ENCODE data around the gene ANKRD50. TPM values are rescaled to one million over a fixed set of nuclear protein-coding genes. Genes with fewer than 3 reads are reported as not detected.

ANKRD50 gene
- total and polyA plus RNA-seq, 2 of the 13 experiments (the other 11 are each of a cell fraction or from before 2014, with no cell fraction given): 2.4 to 4.4 TPM

DNA sequence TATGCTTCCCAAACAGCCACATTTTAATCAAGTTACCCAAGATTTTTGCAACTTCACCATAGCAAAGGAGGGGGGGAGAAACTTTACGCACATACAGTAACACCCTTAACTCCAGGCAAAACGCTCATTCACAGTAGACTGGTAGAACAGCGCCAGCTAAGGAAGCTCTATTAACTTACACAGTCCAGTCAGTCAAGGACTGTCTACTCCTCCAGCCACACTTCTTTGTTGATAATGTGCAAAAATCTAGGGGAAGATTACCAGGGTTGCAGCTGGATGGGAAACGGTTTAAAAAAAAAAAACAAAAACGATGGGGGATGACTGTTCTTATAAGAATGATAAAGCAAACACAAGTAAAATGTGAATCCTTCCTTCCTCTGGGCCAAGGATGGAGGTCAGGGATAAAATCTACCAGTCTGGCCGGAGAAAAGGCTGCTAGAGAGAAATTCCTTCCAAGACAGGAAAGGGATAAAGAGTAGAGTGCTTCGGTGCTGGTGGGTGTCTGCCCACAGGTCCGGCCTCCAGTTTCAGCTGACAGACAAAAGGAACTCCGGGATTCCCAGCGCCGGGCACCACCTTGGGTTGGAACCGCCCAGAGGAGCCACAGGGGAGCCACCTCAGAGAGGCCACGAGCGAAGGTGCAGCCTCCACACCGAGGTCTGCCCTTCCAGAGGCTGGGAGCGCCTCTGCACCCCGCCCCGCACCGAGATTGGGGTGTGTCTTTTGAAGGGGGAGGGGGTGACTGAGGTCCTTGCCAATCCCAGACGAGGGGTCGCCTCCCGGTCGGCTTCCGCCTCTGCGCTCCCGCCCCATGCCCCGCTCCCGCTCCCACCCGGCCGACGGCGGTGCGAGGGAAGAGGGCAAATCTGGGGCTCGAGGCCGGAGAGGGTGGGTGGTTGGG lies 811 bp downstream of the ANKRD50 start (continued):
- TF ChIP-seq, protein P1, sequence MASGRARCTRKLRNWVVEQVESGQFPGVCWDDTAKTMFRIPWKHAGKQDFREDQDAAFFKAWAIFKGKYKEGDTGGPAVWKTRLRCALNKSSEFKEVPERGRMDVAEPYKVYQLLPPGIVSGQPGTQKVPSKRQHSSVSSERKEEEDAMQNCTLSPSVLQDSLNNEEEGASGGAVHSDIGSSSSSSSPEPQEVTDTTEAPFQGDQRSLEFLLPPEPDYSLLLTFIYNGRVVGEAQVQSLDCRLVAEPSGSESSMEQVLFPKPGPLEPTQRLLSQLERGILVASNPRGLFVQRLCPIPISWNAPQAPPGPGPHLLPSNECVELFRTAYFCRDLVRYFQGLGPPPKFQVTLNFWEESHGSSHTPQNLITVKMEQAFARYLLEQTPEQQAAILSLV (CRISPR knock-in tag; IDR thresholded peaks at IDR 0.05; ENCODE audit: borderline replicate concordance): no peak
- 0 out of 2 replicates have a peak, but pooled peaks have one; percentile 19 for TF ChIP-seq ELF1 (CRISPR knock-in tag; IDR thresholded peaks at IDR 0.05)
- TF ChIP-seq, protein P2, sequence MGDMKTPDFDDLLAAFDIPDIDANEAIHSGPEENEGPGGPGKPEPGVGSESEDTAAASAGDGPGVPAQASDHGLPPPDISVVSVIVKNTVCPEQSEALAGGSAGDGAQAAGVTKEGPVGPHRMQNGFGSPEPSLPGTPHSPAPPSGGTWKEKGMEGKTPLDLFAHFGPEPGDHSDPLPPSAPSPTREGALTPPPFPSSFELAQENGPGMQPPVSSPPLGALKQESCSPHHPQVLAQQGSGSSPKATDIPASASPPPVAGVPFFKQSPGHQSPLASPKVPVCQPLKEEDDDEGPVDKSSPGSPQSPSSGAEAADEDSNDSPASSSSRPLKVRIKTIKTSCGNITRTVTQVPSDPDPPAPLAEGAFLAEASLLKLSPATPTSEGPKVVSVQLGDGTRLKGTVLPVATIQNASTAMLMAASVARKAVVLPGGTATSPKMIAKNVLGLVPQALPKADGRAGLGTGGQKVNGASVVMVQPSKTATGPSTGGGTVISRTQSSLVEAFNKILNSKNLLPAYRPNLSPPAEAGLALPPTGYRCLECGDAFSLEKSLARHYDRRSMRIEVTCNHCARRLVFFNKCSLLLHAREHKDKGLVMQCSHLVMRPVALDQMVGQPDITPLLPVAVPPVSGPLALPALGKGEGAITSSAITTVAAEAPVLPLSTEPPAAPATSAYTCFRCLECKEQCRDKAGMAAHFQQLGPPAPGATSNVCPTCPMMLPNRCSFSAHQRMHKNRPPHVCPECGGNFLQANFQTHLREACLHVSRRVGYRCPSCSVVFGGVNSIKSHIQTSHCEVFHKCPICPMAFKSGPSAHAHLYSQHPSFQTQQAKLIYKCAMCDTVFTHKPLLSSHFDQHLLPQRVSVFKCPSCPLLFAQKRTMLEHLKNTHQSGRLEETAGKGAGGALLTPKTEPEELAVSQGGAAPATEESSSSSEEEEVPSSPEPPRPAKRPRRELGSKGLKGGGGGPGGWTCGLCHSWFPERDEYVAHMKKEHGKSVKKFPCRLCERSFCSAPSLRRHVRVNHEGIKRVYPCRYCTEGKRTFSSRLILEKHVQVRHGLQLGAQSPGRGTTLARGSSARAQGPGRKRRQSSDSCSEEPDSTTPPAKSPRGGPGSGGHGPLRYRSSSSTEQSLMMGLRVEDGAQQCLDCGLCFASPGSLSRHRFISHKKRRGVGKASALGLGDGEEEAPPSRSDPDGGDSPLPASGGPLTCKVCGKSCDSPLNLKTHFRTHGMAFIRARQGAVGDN (CRISPR knock-in tag; IDR thresholded peaks at IDR 0.05): peak; percentile 75
- no peak for TF ChIP-seq ARNT2 (CRISPR knock-in tag; IDR thresholded peaks at IDR 0.05; ENCODE audit: low read depth)
- TF ChIP-seq ZFP62 (CRISPR knock-in tag; IDR thresholded peaks at IDR 0.05): no peak
- TF ChIP-seq LCORL (IDR thresholded peaks at IDR 0.05): no peak
- no peak for TF ChIP-seq LCORL (CRISPR knock-in tag; IDR thresholded peaks at IDR 0.05)
- no peak for TF ChIP-seq HIVEP1 (CRISPR knock-in tag; IDR thresholded peaks at IDR 0.05)
- TF ChIP-seq, protein P3, sequence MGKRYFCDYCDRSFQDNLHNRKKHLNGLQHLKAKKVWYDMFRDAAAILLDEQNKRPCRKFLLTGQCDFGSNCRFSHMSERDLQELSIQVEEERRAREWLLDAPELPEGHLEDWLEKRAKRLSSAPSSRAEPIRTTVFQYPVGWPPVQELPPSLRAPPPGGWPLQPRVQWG (CRISPR knock-in tag; IDR thresholded peaks at IDR 0.05; ENCODE audit: borderline replicate concordance, low read depth): no peak
- TF ChIP-seq, protein P4, sequence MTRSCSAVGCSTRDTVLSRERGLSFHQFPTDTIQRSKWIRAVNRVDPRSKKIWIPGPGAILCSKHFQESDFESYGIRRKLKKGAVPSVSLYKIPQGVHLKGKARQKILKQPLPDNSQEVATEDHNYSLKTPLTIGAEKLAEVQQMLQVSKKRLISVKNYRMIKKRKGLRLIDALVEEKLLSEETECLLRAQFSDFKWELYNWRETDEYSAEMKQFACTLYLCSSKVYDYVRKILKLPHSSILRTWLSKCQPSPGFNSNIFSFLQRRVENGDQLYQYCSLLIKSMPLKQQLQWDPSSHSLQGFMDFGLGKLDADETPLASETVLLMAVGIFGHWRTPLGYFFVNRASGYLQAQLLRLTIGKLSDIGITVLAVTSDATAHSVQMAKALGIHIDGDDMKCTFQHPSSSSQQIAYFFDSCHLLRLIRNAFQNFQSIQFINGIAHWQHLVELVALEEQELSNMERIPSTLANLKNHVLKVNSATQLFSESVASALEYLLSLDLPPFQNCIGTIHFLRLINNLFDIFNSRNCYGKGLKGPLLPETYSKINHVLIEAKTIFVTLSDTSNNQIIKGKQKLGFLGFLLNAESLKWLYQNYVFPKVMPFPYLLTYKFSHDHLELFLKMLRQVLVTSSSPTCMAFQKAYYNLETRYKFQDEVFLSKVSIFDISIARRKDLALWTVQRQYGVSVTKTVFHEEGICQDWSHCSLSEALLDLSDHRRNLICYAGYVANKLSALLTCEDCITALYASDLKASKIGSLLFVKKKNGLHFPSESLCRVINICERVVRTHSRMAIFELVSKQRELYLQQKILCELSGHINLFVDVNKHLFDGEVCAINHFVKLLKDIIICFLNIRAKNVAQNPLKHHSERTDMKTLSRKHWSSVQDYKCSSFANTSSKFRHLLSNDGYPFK (CRISPR knock-in tag; IDR thresholded peaks at IDR 0.05; ENCODE audit: borderline replicate concordance): no peak
- no peak for TF ChIP-seq YY1 (IDR thresholded peaks at IDR 0.05; ENCODE audit: insufficient read depth, insufficient replicate concordance, low read depth, low read length)
- TF ChIP-seq DNMT1 (CRISPR knock-in tag; IDR thresholded peaks at IDR 0.05): no peak
- no peak for TF ChIP-seq ARNT (IDR thresholded peaks at IDR 0.05)
- TF ChIP-seq, protein P5, sequence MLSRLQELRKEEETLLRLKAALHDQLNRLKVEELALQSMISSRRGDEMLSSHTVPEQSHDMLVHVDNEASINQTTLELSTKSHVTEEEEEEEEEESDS (CRISPR knock-in tag; IDR thresholded peaks at IDR 0.05; ENCODE audit: borderline replicate concordance): no peak
- TF ChIP-seq TBX2 (CRISPR knock-in tag; IDR thresholded peaks at IDR 0.05; ENCODE audit: borderline replicate concordance): no peak; the same call in 1 of the 2 replicates
- TF ChIP-seq, protein P6, sequence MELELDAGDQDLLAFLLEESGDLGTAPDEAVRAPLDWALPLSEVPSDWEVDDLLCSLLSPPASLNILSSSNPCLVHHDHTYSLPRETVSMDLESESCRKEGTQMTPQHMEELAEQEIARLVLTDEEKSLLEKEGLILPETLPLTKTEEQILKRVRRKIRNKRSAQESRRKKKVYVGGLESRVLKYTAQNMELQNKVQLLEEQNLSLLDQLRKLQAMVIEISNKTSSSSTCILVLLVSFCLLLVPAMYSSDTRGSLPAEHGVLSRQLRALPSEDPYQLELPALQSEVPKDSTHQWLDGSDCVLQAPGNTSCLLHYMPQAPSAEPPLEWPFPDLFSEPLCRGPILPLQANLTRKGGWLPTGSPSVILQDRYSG (CRISPR knock-in tag; IDR thresholded peaks at IDR 0.05): no peak
- 0 out of 2 replicates have a peak, but pooled peaks have one; percentile 36 for TF ChIP-seq CBFB (CRISPR knock-in tag; IDR thresholded peaks at IDR 0.05)
- no peak for TF ChIP-seq JUN (CRISPR knock-in tag; IDR thresholded peaks at IDR 0.05)
- TF ChIP-seq HOXA5 (CRISPR knock-in tag; IDR thresholded peaks at IDR 0.05): 0 out of 2 replicates have a peak, but pooled peaks have one; percentile 14
